Measurements from ENCODE around the gene ZNF837.

- no peak for TF ChIP-seq CTCF (IDR thresholded peaks at IDR 0.05; ENCODE audit: poor library complexity)
- TF ChIP-seq EZH2phosphoT487 (IDR thresholded peaks at IDR 0.05; ENCODE audit: low read depth, severe bottlenecking, unreplicated experiment), result no peak
Observed at GRCh38 chr19:58393725-58394033, 12.8 kb upstream of the ZNF837 start.

All from hepatocyte (in vitro differentiated cells).